DND-41 (cell line): ENCODE results near the gene FBXL15.

Experiments used
- EZH2 ChIP-seq: IDR thresholded peaks from 3 replicates; pipeline ENCODE4 v1.6.1; 2012; ENCODE audit warnings: borderline replicate concordance, low read depth, mild to moderate bottlenecking, moderate library complexity, low read length, inconsistent platforms; ENCODE audit not compliant: severe bottlenecking
- TF ChIP-seq, protein P1 (sequence below): IDR thresholded peaks from 2 replicates; pipeline ENCODE4 v1.5.1; 2012; ENCODE audit warnings: borderline replicate concordance, low read length, moderate library complexity, mild to moderate bottlenecking; ENCODE audit not compliant: poor library complexity, severe bottlenecking; ENCODE audit errors: extremely low read depth

DNA sequence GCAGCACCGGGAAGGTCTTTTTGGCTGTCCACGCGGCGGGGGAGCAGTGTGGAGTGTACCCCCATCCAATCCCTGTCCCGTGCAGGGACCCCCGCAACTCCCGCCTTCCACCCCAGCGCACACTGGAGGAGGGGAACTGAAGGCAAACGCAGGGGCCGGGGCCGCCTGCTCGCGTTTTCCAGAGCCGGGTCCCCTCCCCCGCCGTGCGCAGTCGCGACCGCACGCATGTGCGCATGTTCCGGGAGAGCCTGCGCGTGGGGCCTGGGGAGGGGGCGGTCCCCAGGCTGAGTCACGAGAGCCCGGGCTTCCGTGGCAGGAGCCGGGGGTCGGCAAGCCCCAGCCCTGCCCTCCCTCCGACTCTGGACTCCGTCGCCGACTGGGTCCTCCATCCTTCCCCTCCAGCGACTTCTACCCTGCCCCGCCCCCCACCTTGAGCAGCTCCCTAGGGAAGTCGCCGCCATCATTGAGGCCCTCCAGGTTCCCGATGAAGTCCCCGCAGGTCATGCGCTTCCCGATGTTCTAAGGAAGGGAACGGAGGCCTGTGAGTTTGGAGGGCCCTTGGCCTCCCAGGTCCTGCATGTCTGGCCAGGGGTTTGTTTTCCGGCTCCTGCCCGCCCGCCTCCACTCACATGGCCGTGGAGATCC lies 10.1 kb upstream of the FBXL15 start:
- TF ChIP-seq, protein P1, sequence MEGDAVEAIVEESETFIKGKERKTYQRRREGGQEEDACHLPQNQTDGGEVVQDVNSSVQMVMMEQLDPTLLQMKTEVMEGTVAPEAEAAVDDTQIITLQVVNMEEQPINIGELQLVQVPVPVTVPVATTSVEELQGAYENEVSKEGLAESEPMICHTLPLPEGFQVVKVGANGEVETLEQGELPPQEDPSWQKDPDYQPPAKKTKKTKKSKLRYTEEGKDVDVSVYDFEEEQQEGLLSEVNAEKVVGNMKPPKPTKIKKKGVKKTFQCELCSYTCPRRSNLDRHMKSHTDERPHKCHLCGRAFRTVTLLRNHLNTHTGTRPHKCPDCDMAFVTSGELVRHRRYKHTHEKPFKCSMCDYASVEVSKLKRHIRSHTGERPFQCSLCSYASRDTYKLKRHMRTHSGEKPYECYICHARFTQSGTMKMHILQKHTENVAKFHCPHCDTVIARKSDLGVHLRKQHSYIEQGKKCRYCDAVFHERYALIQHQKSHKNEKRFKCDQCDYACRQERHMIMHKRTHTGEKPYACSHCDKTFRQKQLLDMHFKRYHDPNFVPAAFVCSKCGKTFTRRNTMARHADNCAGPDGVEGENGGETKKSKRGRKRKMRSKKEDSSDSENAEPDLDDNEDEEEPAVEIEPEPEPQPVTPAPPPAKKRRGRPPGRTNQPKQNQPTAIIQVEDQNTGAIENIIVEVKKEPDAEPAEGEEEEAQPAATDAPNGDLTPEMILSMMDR, result no peak
- no peak for TF ChIP-seq EZH2
